HEK293 (cell line): ENCODE data around the gene ANAPC5.

Source experiments
- CTCF ChIA-PET: fragments of 350-600 bp; formaldehyde crosslinking; extraction: SDS; loops from one replicate; lab custom pipeline; 2021; ENCODE audit warnings: antibody characterized with exemption; lab: Yijun Ruan, JAX
- POLR2A ChIA-PET: fragments of 300-600 bp; formaldehyde crosslinking; extraction: SDS; loops from one replicate; lab custom pipeline; 2020; ENCODE audit warnings: antibody characterized with exemption, inconsistent platforms; lab: Yijun Ruan, JAX
- H3K27ac ChIP-seq: fragments of 200-500 bp; sonication (Bioruptor generic); 2 replicates; pipeline ENCODE4 v1.5.1; 2014; ENCODE audit warnings: low read depth, low read length, control low read depth, inconsistent platforms; ENCODE audit errors: extremely low read depth
- H3K36me3 ChIP-seq, 2 experiments: fragments of 200-500 bp in 1 of 2; sonication (Bioruptor generic) in 1 of 2; 1 replicate in 1 of 2; 2 replicates in 1 of 2; pipeline ENCODE4 v1.5.1; 2014 to 2017; ENCODE audit warnings: inconsistent platforms in 2 of 2, low read length in 2 of 2; ENCODE audit not compliant: control insufficient read depth in 2 of 2, insufficient read depth in 1 of 2
- H3K4me1 ChIP-seq: fragments of 200-500 bp; sonication (Bioruptor generic); 2 replicates; pipeline ENCODE4 v1.5.1; 2014; ENCODE audit warnings: mild to moderate bottlenecking, low read length, inconsistent platforms; ENCODE audit not compliant: control insufficient read depth, insufficient read depth
- H3K4me3 ChIP-seq: 2 replicates; pipeline ENCODE4 v1.5.1; 2011; ENCODE audit warnings: low read depth, mild to moderate bottlenecking, control low read depth, low read length, moderate library complexity
- H3K9me3 ChIP-seq: fragments of 200-500 bp; sonication (Bioruptor generic); 2 replicates; pipeline ENCODE4 v1.5.1; 2014; ENCODE audit warnings: low read depth, low read length, inconsistent platforms; ENCODE audit not compliant: control insufficient read depth, insufficient read depth
- BCL11A ChIP-seq: fragments of 450-650 bp; formaldehyde crosslinking; IDR thresholded peaks from 2 replicates; pipeline ENCODE4 v1.5.1; 2016; ENCODE audit warnings: low read depth, missing biosample characterization, missing genetic modification characterization
- ELK4 ChIP-seq: IDR thresholded peaks from 2 replicates; pipeline ENCODE4 v1.6.1; 2011; ENCODE audit warnings: mild to moderate bottlenecking, low read depth, low read length, borderline replicate concordance
- MEIS1 ChIP-seq: sonication (generic); formaldehyde crosslinking; IDR thresholded peaks from 2 replicates; pipeline ENCODE4 v1.8.1; 2022; ENCODE audit warnings: missing genetic modification reagents, mild to moderate bottlenecking, borderline replicate concordance
- SALL2 ChIP-seq: fragments of 450-650 bp; formaldehyde crosslinking; IDR thresholded peaks from 2 replicates; pipeline ENCODE4 v1.5.0; 2017; ENCODE audit warnings: missing biosample characterization, mild to moderate bottlenecking, missing genetic modification characterization, borderline replicate concordance
- ZFHX2 ChIP-seq: fragments of 450-650 bp; formaldehyde crosslinking; conservative IDR thresholded peaks from 2 replicates; pipeline ENCODE4 v1.5.1; 2016; ENCODE audit warnings: missing biosample characterization, missing genetic modification characterization
- ZNF112 ChIP-seq: fragments of 450-650 bp; formaldehyde crosslinking; IDR thresholded peaks from 2 replicates; pipeline ENCODE4 v1.5.0; 2017; ENCODE audit warnings: missing biosample characterization, missing genetic modification characterization
- ZNF184 ChIP-seq: fragments of 450-650 bp; IDR thresholded peaks from 2 replicates; pipeline ENCODE4 v1.5.1; 2018; ENCODE audit warnings: missing biosample characterization, mild to moderate bottlenecking, missing genetic modification characterization
- ZNF239 ChIP-seq: fragments of 450-650 bp; formaldehyde crosslinking; IDR thresholded peaks from 2 replicates; pipeline ENCODE4 v1.5.1; 2016; ENCODE audit warnings: missing biosample characterization, missing genetic modification characterization
- ZNF302 ChIP-seq: fragments of 450-650 bp; formaldehyde crosslinking; IDR thresholded peaks from 2 replicates; pipeline ENCODE4 v1.5.1; 2016; ENCODE audit warnings: missing biosample characterization, missing genetic modification characterization, low read depth
- ZNF341 ChIP-seq: fragments of 450-650 bp; formaldehyde crosslinking; IDR thresholded peaks from 2 replicates; pipeline ENCODE4; 2016; ENCODE audit warnings: low read depth, missing biosample characterization, missing genetic modification characterization
- ZNF501 ChIP-seq: fragments of 450-650 bp; formaldehyde crosslinking; IDR thresholded peaks from 2 replicates; pipeline ENCODE4 v1.5.1; 2016; ENCODE audit warnings: missing biosample characterization, missing genetic modification characterization
- ZNF571 ChIP-seq: fragments of 450-650 bp; formaldehyde crosslinking; IDR thresholded peaks from 2 replicates; pipeline ENCODE4 v1.5.0; 2017; ENCODE audit warnings: missing biosample characterization, missing genetic modification characterization
- ZNF654 ChIP-seq: fragments of 450-650 bp; formaldehyde crosslinking; IDR thresholded peaks from 2 replicates; pipeline ENCODE4 v1.5.1; 2016; ENCODE audit warnings: low read depth, missing biosample characterization, missing genetic modification characterization
- ZNF660 ChIP-seq: fragments of 450-650 bp; IDR thresholded peaks from 2 replicates; pipeline ENCODE4 v1.5.1; 2018; ENCODE audit warnings: missing biosample characterization, mild to moderate bottlenecking, missing genetic modification characterization
- ZNF707 ChIP-seq: fragments of 450-650 bp; formaldehyde crosslinking; IDR thresholded peaks from 2 replicates; pipeline ENCODE4 v1.5.1; 2016; ENCODE audit warnings: missing biosample characterization, missing genetic modification characterization
- ZNF785 ChIP-seq: fragments of 450-650 bp; formaldehyde crosslinking; IDR thresholded peaks from 2 replicates; pipeline ENCODE4 v1.5.1; 2016; ENCODE audit warnings: missing biosample characterization, missing genetic modification characterization
- TF ChIP-seq, protein P1 (sequence below): fragments of 450-650 bp; formaldehyde crosslinking; IDR thresholded peaks from 2 replicates; pipeline ENCODE4 v1.5.1; 2016; ENCODE audit warnings: missing biosample characterization, missing genetic modification characterization
- TF ChIP-seq, protein P2 (sequence below): fragments of 450-650 bp; formaldehyde crosslinking; IDR thresholded peaks from 2 replicates; pipeline ENCODE4 v1.5.1; 2016; ENCODE audit warnings: missing biosample characterization, missing genetic modification characterization
- TF ChIP-seq, protein P3 (sequence below): fragments of 450-650 bp; formaldehyde crosslinking; IDR thresholded peaks from 2 replicates; pipeline ENCODE4 v1.5.1; 2016; ENCODE audit warnings: missing biosample characterization, missing genetic modification characterization

The ANAPC5 gene

GRCh38 chr12:121399391-121400331 lies 47.5 kb upstream of the ANAPC5 start, which contains the start of gene RNF34 (continued):
- TF ChIP-seq, protein P1, sequence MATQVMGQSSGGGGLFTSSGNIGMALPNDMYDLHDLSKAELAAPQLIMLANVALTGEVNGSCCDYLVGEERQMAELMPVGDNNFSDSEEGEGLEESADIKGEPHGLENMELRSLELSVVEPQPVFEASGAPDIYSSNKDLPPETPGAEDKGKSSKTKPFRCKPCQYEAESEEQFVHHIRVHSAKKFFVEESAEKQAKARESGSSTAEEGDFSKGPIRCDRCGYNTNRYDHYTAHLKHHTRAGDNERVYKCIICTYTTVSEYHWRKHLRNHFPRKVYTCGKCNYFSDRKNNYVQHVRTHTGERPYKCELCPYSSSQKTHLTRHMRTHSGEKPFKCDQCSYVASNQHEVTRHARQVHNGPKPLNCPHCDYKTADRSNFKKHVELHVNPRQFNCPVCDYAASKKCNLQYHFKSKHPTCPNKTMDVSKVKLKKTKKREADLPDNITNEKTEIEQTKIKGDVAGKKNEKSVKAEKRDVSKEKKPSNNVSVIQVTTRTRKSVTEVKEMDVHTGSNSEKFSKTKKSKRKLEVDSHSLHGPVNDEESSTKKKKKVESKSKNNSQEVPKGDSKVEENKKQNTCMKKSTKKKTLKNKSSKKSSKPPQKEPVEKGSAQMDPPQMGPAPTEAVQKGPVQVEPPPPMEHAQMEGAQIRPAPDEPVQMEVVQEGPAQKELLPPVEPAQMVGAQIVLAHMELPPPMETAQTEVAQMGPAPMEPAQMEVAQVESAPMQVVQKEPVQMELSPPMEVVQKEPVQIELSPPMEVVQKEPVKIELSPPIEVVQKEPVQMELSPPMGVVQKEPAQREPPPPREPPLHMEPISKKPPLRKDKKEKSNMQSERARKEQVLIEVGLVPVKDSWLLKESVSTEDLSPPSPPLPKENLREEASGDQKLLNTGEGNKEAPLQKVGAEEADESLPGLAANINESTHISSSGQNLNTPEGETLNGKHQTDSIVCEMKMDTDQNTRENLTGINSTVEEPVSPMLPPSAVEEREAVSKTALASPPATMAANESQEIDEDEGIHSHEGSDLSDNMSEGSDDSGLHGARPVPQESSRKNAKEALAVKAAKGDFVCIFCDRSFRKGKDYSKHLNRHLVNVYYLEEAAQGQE (tag by site-specific recombination) = 0 out of 2 replicates have a peak, but pooled peaks have one; percentile 32
- no peak for TF ChIP-seq ZNF785 (tag by site-specific recombination)
- TF ChIP-seq, protein P2, sequence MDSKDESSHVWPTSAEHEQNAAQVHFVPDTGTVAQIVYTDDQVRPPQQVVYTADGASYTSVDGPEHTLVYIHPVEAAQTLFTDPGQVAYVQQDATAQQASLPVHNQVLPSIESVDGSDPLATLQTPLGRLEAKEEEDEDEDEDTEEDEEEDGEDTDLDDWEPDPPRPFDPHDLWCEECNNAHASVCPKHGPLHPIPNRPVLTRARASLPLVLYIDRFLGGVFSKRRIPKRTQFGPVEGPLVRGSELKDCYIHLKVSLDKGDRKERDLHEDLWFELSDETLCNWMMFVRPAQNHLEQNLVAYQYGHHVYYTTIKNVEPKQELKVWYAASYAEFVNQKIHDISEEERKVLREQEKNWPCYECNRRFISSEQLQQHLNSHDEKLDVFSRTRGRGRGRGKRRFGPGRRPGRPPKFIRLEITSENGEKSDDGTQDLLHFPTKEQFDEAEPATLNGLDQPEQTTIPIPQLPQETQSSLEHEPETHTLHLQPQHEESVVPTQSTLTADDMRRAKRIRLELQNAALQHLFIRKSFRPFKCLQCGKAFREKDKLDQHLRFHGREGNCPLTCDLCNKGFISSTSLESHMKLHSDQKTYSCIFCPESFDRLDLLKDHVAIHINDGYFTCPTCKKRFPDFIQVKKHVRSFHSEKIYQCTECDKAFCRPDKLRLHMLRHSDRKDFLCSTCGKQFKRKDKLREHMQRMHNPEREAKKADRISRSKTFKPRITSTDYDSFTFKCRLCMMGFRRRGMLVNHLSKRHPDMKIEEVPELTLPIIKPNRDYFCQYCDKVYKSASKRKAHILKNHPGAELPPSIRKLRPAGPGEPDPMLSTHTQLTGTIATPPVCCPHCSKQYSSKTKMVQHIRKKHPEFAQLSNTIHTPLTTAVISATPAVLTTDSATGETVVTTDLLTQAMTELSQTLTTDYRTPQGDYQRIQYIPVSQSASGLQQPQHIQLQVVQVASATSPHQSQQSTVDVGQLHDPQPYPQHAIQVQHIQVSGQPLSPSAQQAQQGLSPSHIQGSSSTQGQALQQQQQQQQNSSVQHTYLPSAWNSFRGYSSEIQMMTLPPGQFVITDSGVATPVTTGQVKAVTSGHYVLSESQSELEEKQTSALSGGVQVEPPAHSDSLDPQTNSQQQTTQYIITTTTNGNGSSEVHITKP = 0 out of 2 replicates have a peak, but pooled peaks have one; percentile 29
- TF ChIP-seq BCL11A (tag by site-specific recombination) = 0 out of 2 replicates have a peak, but pooled peaks have one; percentile 60

DNA sequence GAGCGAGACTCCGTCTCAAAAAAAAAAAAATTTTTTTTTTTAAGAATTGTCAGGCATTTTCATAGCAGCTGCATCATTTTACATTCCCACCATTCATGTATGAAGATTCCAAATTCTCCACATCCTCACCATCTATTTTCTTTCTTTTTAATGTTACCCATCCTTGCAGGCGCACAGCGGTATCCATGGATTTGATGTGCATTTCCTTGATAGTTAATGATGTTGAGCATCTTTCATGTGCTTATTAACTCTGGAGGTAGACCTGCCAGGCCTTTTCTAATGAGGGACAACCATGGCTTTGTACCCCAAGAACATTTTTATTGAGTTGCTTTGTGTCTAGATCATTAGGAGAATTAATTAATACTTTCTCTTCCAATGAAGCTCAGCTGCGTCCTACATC lies 46.1 kb upstream of the ANAPC5 start:
- CTCF ChIA-PET = no interaction called here
- H3K4me3 ChIP-seq = no peak overlapping the region
- POLR2A ChIA-PET = interaction anchor here (1.5 to 3.8 kb wide), 3 partner anchors 11 to 47 kb away, joined by 8 to 65 read pairs (median 15); partner anchors contain the start of gene ANAPC5
- H3K27ac ChIP-seq = no peak overlapping the region
- no peaks in the 10 kb centered on the region for H3K9me3 ChIP-seq
- H3K36me3 ChIP-seq = peaks cover 3 to 9% of the 10 kb centered on the region in 2 experiments
- TF ChIP-seq ZNF707 (tag by site-specific recombination) (no peak), ZNF239 (no peak), ZNF654 (no peak), ZFHX2 (no peak), MEIS1 (CRISPR knock-in tag) (no peak), ZNF184 (tag by site-specific recombination) (no peak), ZNF571 (tag by site-specific recombination) (no peak), SALL2 (tag by site-specific recombination) (no peak), ZNF112 (no peak), ZNF341 (tag by site-specific recombination) (no peak), ZNF660 (tag by site-specific recombination) (no peak), ZNF302 (no peak), ELK4 (no peak), ZNF501 (tag by site-specific recombination) (no peak)
- TF ChIP-seq, protein P3, sequence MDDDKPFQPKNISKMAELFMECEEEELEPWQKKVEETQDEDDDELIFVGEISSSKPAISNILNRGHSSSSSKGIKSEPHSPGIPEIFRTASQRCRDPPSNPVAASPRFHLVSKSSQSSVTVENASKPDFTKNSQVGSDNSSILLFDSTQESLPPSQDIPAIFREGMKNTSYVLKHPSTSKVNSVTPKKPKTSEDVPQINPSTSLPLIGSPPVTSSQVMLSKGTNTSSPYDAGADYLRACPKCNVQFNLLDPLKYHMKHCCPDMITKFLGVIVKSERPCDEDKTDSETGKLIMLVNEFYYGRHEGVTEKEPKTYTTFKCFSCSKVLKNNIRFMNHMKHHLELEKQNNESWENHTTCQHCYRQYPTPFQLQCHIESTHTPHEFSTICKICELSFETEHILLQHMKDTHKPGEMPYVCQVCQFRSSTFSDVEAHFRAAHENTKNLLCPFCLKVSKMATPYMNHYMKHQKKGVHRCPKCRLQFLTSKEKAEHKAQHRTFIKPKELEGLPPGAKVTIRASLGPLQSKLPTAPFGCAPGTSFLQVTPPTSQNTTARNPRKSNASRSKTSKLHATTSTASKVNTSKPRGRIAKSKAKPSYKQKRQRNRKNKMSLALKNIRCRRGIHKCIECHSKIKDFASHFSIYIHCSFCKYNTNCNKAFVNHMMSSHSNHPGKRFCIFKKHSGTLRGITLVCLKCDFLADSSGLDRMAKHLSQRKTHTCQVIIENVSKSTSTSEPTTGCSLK (tag by site-specific recombination) = no peak
- TF ChIP-seq, all 188 proteins: peak for 0
- peaks cover 13% of the 10 kb centered on the region for H3K4me1 ChIP-seq
